Posterior vena cava (tissue), 2 donors: ENCODE data around the gene EFCAB3. TPM values are rescaled to one million over a fixed set of nuclear protein-coding genes. Genes with fewer than 3 reads are reported as not detected.
A peak's percentile ranks its signal among the peaks of the same experiment; 100 is the strongest.
"Not testable (repeated sequence)": the region's sequence is repeated elsewhere in the genome, so short reads cannot be mapped to it uniquely, and the experiment has no call there.

Source experiments
- DNase-seq: peaks from one replicate; pipeline ENCODE4 v3.0.0-alpha.2; 2020; ENCODE audit warnings: low spot score
- intact Hi-C, 2 donors: fragments of 100-400 bp; cut with DNase I; formaldehyde crosslinking; loops; one replicate each; pipeline versions ENCODE4 v1.14.1 to v1.14.2; 2022 to 2023
- long read RNA-seq, 2 donors: library from polyadenylated mRNA; unstranded; transcript quantifications; one replicate each; pipeline ENCODE4 v2.0.0, GENCODE V29; 2020 to 2021
- total RNA-seq, 2 donors: library from RNA; stranded (reverse); fragmentation: NEBNext Ultra II Directional; extraction: Animal tissue kit (Norgen Biotek cat#: 25700); gene quantifications; one replicate each; pipeline ENCODE4 v1.2.1, GENCODE V29; 2021
- donor health status: DM: yes; HTN: yes; CAD: no.
- donor health status: DM: yes; HTN: yes; CAD: no.

Gene EFCAB3
- not detected for total RNA-seq
- long read RNA-seq, donor 1: 0 reads
- long read RNA-seq, donor 2: 0 reads

DNA sequence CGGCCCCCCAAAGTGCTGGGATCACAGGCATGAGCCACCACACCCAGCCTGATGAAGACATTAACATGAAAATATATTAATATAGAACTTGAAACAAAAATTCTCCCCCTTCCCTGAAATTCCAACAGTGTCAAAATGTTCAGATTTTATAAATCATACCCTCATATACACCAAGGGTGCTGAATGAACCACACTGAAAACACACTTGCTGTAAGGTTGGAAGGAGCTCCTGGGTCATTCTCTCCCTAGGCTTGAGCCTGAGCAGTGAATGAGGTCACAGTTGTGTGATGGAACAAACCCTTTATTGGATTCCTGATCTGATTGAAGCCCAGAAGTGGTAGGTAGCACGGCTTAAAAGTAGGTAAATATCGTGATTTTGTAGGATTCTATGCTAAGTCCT, at the start of gene EFCAB3:
EFCAB3 (plus strand) TSS at position 301 of the 400 bp plus-strand sequence. CDS start 2,427 bp downstream, outside the sequence.
- intact Hi-C loops: no loop called here
- no peak for DNase-seq

DNA sequence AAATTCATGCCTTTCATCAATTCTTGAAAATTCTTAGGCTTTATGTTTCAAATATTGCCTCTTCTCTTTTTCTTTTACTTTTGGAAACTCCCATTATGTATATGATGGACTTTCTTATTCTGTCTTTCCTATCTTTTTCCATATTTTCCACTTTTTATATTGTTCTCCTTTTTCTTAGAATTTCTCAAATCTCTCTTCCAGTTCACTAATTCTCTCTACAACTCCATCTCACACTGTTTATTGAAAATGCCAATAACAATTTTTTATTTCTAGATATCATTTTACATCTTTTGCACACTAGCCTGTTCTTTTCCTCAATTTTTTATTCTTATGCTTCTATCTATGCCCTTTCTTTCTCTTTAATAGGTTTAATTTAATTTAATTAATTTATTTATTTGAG, 43.8 kb upstream of the EFCAB3 start:
- no peak for DNase-seq
- intact Hi-C loops: no loop called here

DNA sequence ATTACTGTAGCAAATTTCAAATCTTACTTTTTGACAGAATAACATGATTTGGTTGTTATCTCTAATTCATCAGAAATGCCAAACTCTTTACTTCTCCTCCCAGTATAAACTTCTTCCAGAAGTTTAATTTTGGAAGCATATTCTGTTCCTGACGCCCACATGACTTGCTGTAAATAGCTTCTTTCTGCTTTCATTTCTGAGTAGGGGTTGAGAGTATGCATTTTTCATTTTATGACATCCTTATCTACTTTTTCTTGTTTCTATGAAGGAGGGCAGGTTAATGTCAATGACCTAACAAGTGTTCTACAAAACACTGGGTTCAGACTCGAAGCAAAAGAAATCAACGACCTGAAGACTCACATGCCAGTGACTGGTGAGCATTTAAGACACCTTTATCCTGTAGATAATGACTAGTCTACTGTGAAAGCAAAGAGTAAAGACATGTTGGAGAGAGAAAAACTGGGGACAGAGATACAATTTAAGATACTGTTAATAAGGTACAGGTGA, 36.5 kb upstream of the EFCAB3 start:
- intact Hi-C loops: no loop called here
- no peak for DNase-seq

DNA sequence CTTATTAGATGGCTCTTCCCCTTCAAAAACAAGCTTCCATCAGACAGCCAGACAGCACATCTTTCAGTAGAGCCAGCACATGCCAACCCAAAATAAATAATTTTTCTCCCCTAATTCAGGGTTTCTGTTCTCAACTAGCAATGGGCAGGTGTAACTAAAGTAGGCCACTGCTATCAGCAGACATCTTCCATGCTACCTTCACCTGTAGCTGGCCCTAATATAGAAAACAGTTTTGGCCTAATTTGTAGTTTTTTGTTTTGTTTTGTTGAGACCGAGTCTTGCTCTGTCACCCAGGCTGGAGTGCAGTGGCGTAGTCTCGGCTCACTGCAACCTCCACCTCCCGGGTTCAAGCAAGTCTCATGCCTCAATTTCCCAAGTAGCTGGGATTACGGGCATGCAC, 29.2 kb upstream of the EFCAB3 start:
- no peak for DNase-seq
- intact Hi-C loops: no loop called here

DNA sequence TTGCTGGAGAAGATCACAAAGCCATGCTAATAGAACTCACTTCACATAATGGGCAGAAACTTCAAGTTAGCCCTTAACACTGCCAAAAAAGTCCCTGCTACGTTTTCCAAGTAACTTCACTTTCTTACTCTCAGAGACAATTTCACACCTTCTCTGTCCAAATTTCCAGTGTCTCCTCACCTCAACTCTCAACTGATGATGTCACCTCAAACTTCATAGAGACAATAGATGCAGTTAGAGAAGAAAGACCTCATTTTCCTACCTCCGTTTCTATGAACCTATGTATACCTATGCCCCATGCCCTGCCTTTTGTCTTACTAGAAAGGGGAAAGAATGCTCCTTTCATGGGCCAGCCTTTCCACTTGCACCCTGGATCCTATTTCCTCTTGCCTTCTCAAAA, 14.2 kb upstream of the EFCAB3 start:
- DNase-seq: no peak
- intact Hi-C loops: no loop called here

DNA sequence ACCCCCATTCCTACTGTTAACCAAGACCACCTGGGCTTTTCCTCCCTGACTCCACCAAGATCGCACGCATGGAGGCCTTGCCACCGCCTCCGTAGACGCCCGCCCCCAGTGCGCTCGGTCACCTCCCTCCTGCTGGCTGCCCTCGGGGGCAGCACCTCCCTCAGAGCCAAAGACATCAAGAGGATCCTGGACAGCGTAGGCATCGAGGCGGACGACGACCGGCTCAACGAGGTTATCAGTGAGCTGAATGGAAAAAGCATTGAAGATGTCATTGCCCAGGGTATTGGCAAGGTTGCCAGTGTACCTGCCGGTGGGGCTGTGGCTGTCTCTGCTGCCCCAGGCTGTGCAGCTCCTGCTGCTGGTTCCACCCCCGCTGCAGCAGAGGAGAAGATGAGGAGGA, 1.2 kb downstream of the EFCAB3 start:
- DNase-seq: no peak
- intact Hi-C loops: no loop called here

DNA sequence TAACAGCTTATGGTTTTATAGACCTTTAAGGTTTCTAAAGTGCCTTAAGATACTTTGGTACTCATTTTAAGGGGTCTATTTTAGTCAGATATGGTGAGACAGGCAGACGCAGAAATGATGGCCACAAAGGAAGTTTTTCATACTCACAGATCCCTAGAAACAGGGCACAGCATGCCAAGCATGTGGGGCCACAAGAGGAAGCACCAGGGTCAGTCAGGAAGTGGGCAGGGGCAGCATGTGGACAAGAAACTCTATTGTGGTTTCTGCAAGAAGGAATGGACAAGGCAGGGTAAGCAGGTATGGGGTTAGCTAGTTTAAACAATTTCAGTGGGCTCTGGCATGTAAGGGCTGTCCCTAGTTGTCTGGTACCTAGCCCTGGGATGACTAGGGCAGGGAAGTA, 8.5 kb downstream of the EFCAB3 start:
- no peak for DNase-seq
- intact Hi-C loops: no loop called here

DNA sequence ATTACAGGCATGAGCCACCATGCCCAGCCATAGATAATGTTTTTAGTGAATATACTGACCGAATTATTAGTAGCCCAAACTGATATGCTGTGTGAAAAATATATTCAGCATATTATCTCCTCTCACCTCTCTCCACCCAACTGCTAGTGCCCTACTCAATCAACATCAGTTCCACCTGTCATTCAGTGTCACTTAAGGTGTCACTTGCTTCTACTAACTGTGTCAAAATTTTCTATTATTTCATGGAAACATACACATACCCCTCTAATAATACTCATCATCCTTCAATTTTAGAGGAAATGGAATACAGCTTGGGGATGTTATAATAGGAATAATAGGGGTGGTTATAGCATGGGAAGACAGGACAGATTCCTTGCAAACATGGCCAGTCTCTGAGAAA, 12.6 kb downstream of the EFCAB3 start:
- intact Hi-C loops: no loop called here
- DNase-seq: no peak

DNA sequence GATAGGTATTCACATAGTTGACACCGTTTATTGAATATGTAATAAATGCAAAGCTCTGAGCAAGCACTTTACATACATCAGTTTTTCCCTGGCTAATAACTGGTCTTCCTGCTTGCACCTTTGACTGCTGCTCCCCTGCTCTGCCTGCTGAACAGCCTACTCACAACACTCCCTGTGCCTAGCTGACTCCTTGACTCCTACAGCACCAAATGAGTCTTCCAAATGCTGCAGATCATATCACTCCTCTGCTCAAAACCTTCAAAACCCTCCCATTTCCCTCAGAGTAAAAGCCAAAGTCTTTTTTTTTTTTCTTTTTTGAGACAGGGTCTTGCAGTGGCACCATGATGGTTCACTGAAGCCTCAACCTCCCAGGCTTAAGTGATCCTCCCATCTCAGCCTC, 18.5 kb downstream of the EFCAB3 start:
- no peak for DNase-seq
- intact Hi-C loops: no loop called here

DNA sequence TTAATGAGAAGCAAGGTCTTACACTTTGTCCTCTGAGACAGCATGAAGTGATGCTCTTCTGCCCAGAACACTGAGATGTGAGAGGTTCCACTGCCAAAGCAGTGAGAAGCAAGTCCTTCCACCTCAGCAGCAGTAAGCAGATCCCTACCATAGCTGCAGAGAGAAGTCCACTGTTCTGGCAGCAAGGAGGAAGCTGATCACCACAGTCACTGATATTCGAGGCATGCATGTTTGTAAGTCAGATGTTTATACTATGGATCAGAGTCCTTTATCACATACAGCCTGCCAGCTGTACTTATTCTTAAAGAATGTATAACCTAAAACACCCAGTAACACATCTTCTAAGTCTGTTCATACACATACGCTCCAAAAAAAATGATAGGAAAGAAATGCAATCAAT, 25.1 kb downstream of the EFCAB3 start:
- no peak for DNase-seq
- intact Hi-C loops: no loop called here

DNA sequence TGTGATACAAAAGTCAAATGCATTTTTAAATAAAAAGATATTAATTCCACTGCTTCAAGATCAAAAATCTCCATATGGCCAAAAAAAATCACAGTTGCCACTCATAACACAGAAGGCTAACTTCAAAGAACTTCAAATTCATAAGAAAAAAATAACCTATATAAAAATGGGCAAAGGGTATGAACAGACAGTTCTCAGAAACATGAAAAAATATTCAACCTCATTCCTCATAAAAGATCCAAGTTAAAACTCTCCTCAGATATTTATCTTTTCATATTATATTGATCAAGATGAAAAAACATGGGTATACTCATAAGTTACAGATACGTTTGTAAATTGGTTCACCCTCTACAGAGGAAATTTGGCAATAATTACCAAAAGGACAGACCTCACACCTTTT, 32.7 kb downstream of the EFCAB3 start:
- DNase-seq, intact Hi-C loops: not testable (repeated sequence)

DNA sequence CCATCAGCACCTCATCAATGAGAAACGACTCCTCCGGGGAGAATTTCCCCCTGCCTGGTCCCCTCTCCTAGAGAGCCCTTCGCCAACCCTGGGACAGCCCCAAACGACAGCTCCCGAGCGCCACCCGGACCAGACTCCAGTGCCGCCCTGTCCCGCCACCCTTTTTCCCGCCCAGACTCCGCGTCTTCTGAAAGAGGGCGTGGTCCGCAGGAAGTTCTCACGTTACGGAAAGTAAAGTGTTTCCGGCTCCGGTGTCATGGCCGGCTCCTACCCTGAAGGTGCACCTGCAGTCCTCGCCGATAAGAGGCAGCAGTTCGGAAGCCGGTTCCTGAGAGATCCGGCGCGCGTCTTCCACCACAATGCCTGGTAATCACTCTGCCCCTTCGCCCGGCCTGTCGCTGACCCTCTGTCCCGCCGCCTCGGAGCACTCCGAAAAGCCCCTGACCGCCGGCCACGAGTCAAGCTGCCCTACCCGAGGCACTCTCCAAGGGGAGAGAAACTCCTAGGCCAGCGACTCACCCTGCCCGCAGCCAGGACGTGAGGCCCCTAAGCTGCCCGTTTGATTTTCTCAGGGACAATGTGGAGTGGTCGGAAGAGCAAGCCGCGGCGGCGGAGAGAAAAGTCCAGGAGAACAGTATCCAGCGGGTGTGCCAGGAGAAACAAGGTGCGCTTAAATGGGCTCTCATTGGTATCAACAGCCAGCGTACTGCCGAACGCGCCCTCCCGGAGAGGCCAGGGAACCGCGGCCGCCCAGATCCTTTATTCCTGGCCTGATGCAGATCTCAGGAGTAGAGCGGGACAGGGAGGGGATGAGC, 43.5 kb downstream of the EFCAB3 start, which contains the start of gene METTL2A:
METTL2A (plus strand) TSS at position 251 of the 815 bp plus-strand sequence; CDS start at position 257, 6 bp downstream.
- intact Hi-C loops: not testable (repeated sequence)
- DNase-seq: peak; percentile 95

DNA sequence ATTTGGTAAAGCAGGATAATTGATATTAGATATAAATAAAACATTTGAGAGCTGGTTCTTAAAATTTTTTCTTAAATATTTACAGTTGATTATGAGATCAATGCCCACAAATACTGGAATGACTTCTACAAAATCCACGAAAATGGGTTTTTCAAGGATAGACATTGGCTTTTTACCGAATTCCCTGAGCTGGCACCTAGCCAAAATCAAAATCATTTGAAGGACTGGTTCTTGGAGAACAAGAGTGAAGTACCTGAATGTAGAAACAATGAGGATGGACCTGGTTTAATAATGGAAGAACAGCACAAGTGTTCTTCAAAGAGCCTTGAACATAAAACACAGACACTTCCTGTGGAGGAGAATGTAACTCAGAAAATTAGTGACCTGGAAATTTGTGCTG, 45.9 kb downstream of the EFCAB3 start:
- DNase-seq, intact Hi-C loops: not testable (repeated sequence)

DNA sequence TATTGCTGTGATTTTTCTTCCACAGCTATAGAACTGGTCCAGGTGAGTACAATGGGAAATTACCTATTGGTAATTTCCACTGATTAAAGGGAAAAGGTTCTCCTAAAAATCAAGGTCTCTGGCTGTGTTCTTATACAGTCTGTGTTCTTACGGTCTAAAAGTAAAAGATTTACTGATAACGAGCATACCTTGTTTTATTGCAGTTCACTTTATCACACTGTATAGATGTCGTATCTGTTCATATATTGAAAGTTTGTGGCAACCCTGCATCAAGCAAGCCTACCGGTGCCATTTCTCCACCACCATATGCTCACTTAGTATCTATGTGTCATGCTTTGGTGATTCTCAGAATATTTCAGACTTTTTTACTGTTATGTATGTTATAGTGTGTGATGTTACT, 54.9 kb downstream of the EFCAB3 start:
- DNase-seq, intact Hi-C loops: not testable (repeated sequence)

DNA sequence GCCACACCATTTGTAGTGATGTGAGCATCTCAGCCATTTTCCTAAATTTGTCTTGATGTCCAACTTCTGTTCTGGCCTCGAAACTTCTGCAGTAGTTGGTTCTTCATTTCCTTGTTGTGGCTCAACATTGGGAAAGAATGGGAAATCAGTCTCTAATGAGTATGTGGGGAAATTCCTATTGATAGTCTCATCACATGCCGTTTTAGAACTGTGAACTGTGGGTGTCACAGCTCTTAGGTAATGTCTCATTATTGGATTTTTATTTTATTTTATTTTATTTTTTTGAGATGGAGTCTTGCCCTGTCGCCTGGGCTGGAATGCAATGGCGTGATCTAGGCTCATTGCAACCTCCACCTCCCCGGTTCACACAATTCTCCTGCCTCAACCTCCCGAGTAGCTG, 60.8 kb downstream of the EFCAB3 start:
- intact Hi-C loops: not testable (repeated sequence)

DNA sequence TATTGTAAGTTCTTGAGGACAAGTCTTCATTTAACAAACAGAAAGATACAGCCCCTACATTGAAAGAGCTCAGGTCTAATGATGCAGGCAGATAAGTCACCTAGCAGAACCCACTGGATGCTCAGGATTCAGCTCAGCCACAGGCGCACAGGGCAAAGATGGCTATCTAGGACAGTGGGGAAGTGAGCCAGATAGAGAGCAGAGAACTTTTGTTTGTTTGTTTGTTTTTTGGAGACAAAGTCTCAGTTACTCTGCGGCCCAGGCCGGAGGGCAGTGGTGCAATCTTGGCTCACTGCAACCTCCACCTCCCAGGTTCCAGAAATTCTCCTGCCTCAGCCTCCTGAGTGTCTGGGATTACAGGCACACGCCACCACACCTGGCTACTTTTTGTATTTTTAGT, 63.7 kb downstream of the EFCAB3 start:
- intact Hi-C loops: no loop called here
- DNase-seq: peak; percentile 9

More for the DNA sequence above, 60.8 kb downstream of the EFCAB3 start:
- peak; percentile 6 for DNase-seq

DNA sequence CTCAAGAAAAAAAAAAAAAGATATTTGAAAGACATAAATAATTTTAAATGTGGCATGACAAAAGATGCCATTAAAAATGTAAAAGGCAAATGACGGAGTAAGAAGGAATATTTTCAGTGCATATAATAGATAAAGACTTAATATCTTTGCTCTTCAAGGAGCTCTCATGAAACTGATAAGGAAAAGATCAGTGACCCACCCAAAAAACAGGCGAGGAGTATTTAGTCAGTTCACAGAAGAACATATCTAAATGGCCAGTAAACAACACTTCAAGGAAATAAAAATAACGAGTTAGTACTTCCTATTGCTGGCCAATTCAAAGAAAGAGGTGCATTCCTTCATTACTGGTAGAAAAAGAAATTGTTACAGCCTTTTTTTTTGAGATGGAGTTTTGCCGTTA, 65.4 kb downstream of the EFCAB3 start:
- DNase-seq, intact Hi-C loops: not testable (repeated sequence)

DNA sequence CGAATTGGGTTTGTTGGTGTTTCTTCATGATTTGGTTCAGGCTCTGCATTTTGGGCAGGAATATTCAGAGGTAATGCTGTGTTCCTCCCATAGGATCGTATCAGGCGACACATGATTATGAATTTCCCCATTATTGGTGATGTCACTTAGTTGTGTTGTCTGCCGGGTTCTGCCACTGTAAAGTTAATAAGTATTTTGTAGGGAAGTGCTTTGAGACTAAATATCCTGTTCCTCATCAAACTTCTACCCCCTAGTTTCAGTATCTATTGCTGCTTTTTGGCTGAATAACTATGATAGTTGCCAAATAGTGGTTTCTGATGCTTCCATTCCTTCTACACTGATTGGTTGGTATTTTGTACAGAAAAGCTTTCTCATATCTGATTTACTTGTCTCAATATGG, 71.8 kb downstream of the EFCAB3 start:
- DNase-seq: not testable (repeated sequence)

DNA sequence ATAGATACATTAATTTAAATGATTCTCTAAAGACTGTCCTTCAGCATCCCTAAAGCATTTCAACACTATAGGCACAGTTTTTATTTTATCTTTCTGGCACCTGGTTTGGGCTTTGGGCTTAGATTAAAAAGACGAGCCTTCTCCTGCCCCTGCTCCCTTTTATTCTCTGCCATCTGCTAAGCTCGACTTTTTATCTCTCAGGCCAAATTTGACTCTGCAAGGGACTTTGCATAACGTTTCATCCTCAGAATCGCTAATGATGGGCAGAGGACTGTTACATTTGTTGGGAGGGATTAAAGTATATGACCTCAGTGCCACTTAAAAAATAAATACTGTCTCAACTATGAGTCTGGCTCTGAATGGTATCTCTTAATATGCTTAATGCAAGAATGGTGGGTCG, 72.7 kb downstream of the EFCAB3 start:
- DNase-seq, intact Hi-C loops: not testable (repeated sequence)

More for the DNA sequence above, 71.8 kb downstream of the EFCAB3 start:
- intact Hi-C loops: not testable (repeated sequence)

DNA sequence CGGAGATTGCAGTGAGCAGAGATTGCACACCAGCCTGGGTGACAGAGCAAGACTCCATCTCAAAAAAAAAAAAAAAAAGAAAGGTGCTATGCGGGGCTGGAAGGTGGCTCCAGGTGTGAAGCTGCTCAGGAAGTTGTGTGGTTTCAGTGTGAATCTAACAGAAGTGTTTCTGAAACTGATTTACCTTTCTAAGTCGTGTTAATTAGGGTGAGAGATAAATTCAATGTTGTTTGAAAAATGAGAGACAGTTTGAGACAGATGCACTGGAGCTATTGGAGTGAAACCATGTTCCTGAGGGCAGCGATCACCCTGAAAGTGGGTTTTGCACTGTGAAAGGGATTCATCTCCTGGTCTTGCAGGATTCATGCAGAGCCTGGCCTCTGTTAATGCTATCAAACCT, 73.3 kb downstream of the EFCAB3 start:
- DNase-seq, intact Hi-C loops: not testable (repeated sequence)

DNA sequence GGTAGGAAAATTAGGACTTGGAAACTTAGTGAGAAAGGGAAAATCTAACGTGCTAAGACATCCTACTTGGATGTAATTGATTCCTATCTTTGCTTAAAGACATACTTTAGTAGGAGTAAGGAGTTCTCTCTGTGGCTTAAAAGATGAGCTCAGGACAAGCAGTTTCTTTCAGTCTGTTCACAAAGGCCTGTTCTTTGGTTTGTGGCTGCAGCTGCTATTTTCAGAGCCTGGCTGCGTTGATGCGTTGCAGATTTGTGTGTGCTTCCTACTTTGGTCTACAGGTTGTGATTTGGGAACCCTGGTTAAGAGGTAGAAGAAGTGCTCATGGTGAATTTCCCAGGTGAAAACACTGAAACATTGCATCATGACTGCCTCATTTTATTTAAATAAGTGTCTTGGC, 73.8 kb downstream of the EFCAB3 start:
- intact Hi-C loops, DNase-seq: not testable (repeated sequence)
